Activated CD8-positive, alpha-beta memory T cell treated with anti-CD3 and anti-CD28 coated beads, Interleukin-2, amount 10 ng/mL, durations not matched to agents 7 days and 5 days (primary cell): Measurements from ENCODE around the gene ZSWIM6. TPM values are rescaled to one million over a fixed set of nuclear protein-coding genes. Genes with fewer than 3 reads are reported as not detected.

Experiments used
- ATAC-seq: fragments of 150-1000 bp; cut with Tn5 transposase; one replicate; pipeline ENCODE4 v1.10.0; 2021; ENCODE audit warnings: moderate library complexity
- CTCF ChIA-PET: fragments of 350-600 bp; sonication (Branson Sonifier 250); formaldehyde crosslinking; loops from one replicate; lab custom pipeline; 2021; ENCODE audit warnings: antibody characterized with exemption; lab: Charles Lee
- DNase-seq: peaks from one replicate; pipeline ENCODE4 v3.0.0-alpha.2; 2020
- H3K27ac Mint-ChIP-seq: one replicate; pipeline ENCODE4 v1.8.0; 2021; ENCODE audit warnings: mild to moderate bottlenecking, mixed read lengths
- H3K27me3 Mint-ChIP-seq: one replicate; pipeline ENCODE4 v1.8.0; 2021; ENCODE audit warnings: mixed read lengths
- H3K36me3 Mint-ChIP-seq: one replicate; pipeline ENCODE4 v1.8.0; 2021; ENCODE audit warnings: mild to moderate bottlenecking, mixed read lengths
- H3K4me1 Mint-ChIP-seq: one replicate; pipeline ENCODE4 v1.8.0; 2021; ENCODE audit warnings: mixed read lengths
- H3K4me3 Mint-ChIP-seq: one replicate; pipeline ENCODE4 v1.8.0; 2021; ENCODE audit warnings: mild to moderate bottlenecking, moderate library complexity, mixed read lengths
- H3K9me3 Mint-ChIP-seq: one replicate; pipeline ENCODE4 v1.8.0; 2022; ENCODE audit warnings: low read depth, mixed read lengths
- total RNA-seq, 2 experiments: library from RNA; stranded (reverse); gene quantifications; one replicate each; pipeline ENCODE4 v1.2.3, GENCODE V29; 2021

ZSWIM6 gene
- total RNA-seq, 2 experiments from 2014 or later: 5.9 to 7.6 TPM

GRCh38 chr5:61572959-61573358 lies 240.9 kb downstream of the ZSWIM6 start:
- CTCF ChIA-PET: no interaction called here

GRCh38 chr5:61575103-61575502 lies 243.0 kb downstream of the ZSWIM6 start:
- ATAC-seq: no peak
- no peaks in the 10 kb centered on the region for H3K36me3 Mint-ChIP-seq
- H3K27ac Mint-ChIP-seq: no peak overlapping the region
- H3K4me1 Mint-ChIP-seq: peaks cover 4% of the 10 kb centered on the region
- DNase-seq: no peak
- no peak overlapping the region for H3K4me3 Mint-ChIP-seq
- H3K9me3 Mint-ChIP-seq: no peaks in the 10 kb centered on the region
- H3K27me3 Mint-ChIP-seq: no peaks in the 10 kb centered on the region
- CTCF ChIA-PET: no interaction called here

More at GRCh38 chr5:61572959-61573358, 240.9 kb downstream of the ZSWIM6 start:
- no peaks in the 10 kb centered on the region for H3K36me3 Mint-ChIP-seq
- no peak overlapping the region for H3K4me3 Mint-ChIP-seq
- no peak for ATAC-seq
- H3K27me3 Mint-ChIP-seq: no peaks in the 10 kb centered on the region
- H3K4me1 Mint-ChIP-seq: peaks cover 4% of the 10 kb centered on the region
- no peak overlapping the region for H3K27ac Mint-ChIP-seq
- H3K9me3 Mint-ChIP-seq: no peaks in the 10 kb centered on the region
- DNase-seq: no peak

GRCh38 chr5:61575581-61575980 lies 243.5 kb downstream of the ZSWIM6 start:
- CTCF ChIA-PET: no interaction called here
- no peak for ATAC-seq
- Mint-ChIP-seq H3K36me3 (no peaks in the 10 kb centered on the region), H3K27ac (no peak overlapping the region), H3K9me3 (no peaks in the 10 kb centered on the region), H3K4me3 (no peak overlapping the region), H3K27me3 (no peaks in the 10 kb centered on the region), H3K4me1 (peaks cover 4% of the 10 kb centered on the region)
- no peak for DNase-seq

- Mint-ChIP-seq H3K9me3 (no peaks in the 10 kb centered on the region), H3K4me3 (no peak overlapping the region), H3K27me3 (no peaks in the 10 kb centered on the region), H3K27ac (no peak overlapping the region), H3K36me3 (no peaks in the 10 kb centered on the region), H3K4me1 (peaks cover 4% of the 10 kb centered on the region)
- ATAC-seq: no peak
- CTCF ChIA-PET: no interaction called here
- DNase-seq: no peak
These were observed 244.5 kb downstream of the ZSWIM6 start for GRCh38 chr5:61576556-61576955.

- Mint-ChIP-seq H3K9me3 (no peaks in the 10 kb centered on the region), H3K4me1 (peaks cover 4% of the 10 kb centered on the region), H3K36me3 (no peaks in the 10 kb centered on the region), H3K27me3 (no peaks in the 10 kb centered on the region), H3K27ac (no peak overlapping the region), H3K4me3 (no peak overlapping the region)
- ATAC-seq (peak; percentile 30), DNase-seq (no peak)
- CTCF ChIA-PET: no interaction called here
These were observed 246.9 kb downstream of the ZSWIM6 start for GRCh38 chr5:61578858-61579503.

- H3K27ac Mint-ChIP-seq: no peak overlapping the region
- no peak overlapping the region for H3K4me3 Mint-ChIP-seq
- CTCF ChIA-PET: no interaction called here
- no peak for DNase-seq
- ATAC-seq: no peak
- peaks cover 3% of the 10 kb centered on the region for H3K27me3 Mint-ChIP-seq
- peaks cover 2% of the 10 kb centered on the region for H3K9me3 Mint-ChIP-seq
- no peaks in the 10 kb centered on the region for H3K36me3 Mint-ChIP-seq
- H3K4me1 Mint-ChIP-seq: no peaks in the 10 kb centered on the region
These were observed 250.3 kb downstream of the ZSWIM6 start for GRCh38 chr5:61582205-61582820.

- Mint-ChIP-seq H3K36me3 (no peaks in the 10 kb centered on the region), H3K4me3 (no peak overlapping the region), H3K27ac (no peak overlapping the region), H3K4me1 (no peaks in the 10 kb centered on the region), H3K9me3 (peaks cover 4% of the 10 kb centered on the region), H3K27me3 (peaks cover 3% of the 10 kb centered on the region)
- DNase-seq (no peak), ATAC-seq (no peak)
- CTCF ChIA-PET: no interaction called here
These were observed 250.8 kb downstream of the ZSWIM6 start for GRCh38 chr5:61582887-61583286.

GRCh38 chr5:61586096-61587084 lies 254.3 kb downstream of the ZSWIM6 start:
- H3K9me3 Mint-ChIP-seq: peaks cover 4% of the 10 kb centered on the region
- DNase-seq (no peak), ATAC-seq (no peak)
- no peaks in the 10 kb centered on the region for H3K36me3 Mint-ChIP-seq
- no peak overlapping the region for H3K4me3 Mint-ChIP-seq
- H3K27ac Mint-ChIP-seq: no peak overlapping the region
- peaks cover 7% of the 10 kb centered on the region for H3K27me3 Mint-ChIP-seq
- CTCF ChIA-PET: interaction anchor here (0.7 kb wide), 1 partner anchor 213 kb away, joined by 5 read pairs; no protein-coding TSS in a partner anchor
- no peaks in the 10 kb centered on the region for H3K4me1 Mint-ChIP-seq

GRCh38 chr5:61587125-61587524 lies 255.1 kb downstream of the ZSWIM6 start:
- Mint-ChIP-seq H3K9me3 (peaks cover 4% of the 10 kb centered on the region), H3K27me3 (peaks cover 9% of the 10 kb centered on the region), H3K27ac (no peak overlapping the region), H3K4me1 (no peaks in the 10 kb centered on the region), H3K36me3 (no peaks in the 10 kb centered on the region), H3K4me3 (no peak overlapping the region)
- ATAC-seq: no peak
- CTCF ChIA-PET: no interaction called here
- no peak for DNase-seq

GRCh38 chr5:61588216-61588615 lies 256.2 kb downstream of the ZSWIM6 start:
- CTCF ChIA-PET: no interaction called here
- Mint-ChIP-seq H3K27ac (no peak overlapping the region), H3K4me1 (no peaks in the 10 kb centered on the region), H3K4me3 (no peak overlapping the region), H3K27me3 (peaks cover 11% of the 10 kb centered on the region), H3K9me3 (peaks cover 4% of the 10 kb centered on the region), H3K36me3 (no peaks in the 10 kb centered on the region)
- ATAC-seq (no peak), DNase-seq (no peak)

- no peak overlapping the region for H3K4me3 Mint-ChIP-seq
- peaks cover 10% of the 10 kb centered on the region for H3K27me3 Mint-ChIP-seq
- CTCF ChIA-PET: no interaction called here
- DNase-seq (no peak), ATAC-seq (no peak)
- no peak overlapping the region for H3K27ac Mint-ChIP-seq
- no peaks in the 10 kb centered on the region for H3K4me1 Mint-ChIP-seq
- peaks cover 4% of the 10 kb centered on the region for H3K9me3 Mint-ChIP-seq
- no peaks in the 10 kb centered on the region for H3K36me3 Mint-ChIP-seq
These were observed 257.9 kb downstream of the ZSWIM6 start for GRCh38 chr5:61589946-61590345.

- DNase-seq (no peak), ATAC-seq (no peak)
- Mint-ChIP-seq H3K4me3 (no peak overlapping the region), H3K27ac (no peak overlapping the region), H3K36me3 (no peaks in the 10 kb centered on the region), H3K27me3 (peaks cover 12% of the 10 kb centered on the region), H3K9me3 (peaks cover 4% of the 10 kb centered on the region), H3K4me1 (no peaks in the 10 kb centered on the region)
- CTCF ChIA-PET: no interaction called here
These were observed 258.4 kb downstream of the ZSWIM6 start for GRCh38 chr5:61590473-61590872.

- H3K36me3 Mint-ChIP-seq: no peaks in the 10 kb centered on the region
- no peaks in the 10 kb centered on the region for H3K4me1 Mint-ChIP-seq
- peaks cover 16% of the 10 kb centered on the region for H3K27me3 Mint-ChIP-seq
- CTCF ChIA-PET: no interaction called here
- no peak overlapping the region for H3K4me3 Mint-ChIP-seq
- H3K9me3 Mint-ChIP-seq: peaks cover 4% of the 10 kb centered on the region
- ATAC-seq (no peak), DNase-seq (no peak)
- H3K27ac Mint-ChIP-seq: no peak overlapping the region
These were observed 259.8 kb downstream of the ZSWIM6 start for GRCh38 chr5:61591859-61592258.
